K562 (cell line): ENCODE data around the gene GUCY2F. TPM values are rescaled to one million over a fixed set of nuclear protein-coding genes. Genes with fewer than 3 reads are reported as not detected.

ENCODE experiments used
- ATAC-seq: fragments of 200-7000 bp; cut with Tn5 transposase; 3 replicates; pipeline ENCODE4 v1.9.1; 2020; ENCODE audit warnings: moderate library complexity
- BruUV-seq: library from RNA; stranded (reverse); fragments of 400-500 nt; replicated peaks from 2 replicates; lab custom pipeline; 2021; lab: Mats Ljungman, UMichigan
- CTCF ChIA-PET: fragments of 300-600 bp; formaldehyde crosslinking; extraction: SDS; loops from one replicate; lab custom pipeline; 2021; ENCODE audit warnings: low intra/inter-chr PET ratio; lab: Yijun Ruan, JAX
- POLR2A ChIA-PET: fragments of 300-600, 350-650 bp; sonication (Branson Sonifier 250); formaldehyde crosslinking; extraction: SDS; loops from one replicate; lab custom pipeline; 2021; ENCODE audit warnings: antibody characterized with exemption, inconsistent platforms; lab: Yijun Ruan, JAX
- DNase-seq, 4 experiments: peaks; one replicate each; pipeline versions ENCODE4 v3.0.0 to v3.0.0-alpha.2; 2011 to 2018; ENCODE audit warnings: low spot score in 3 of 4, mixed read lengths in 3 of 4; ENCODE audit errors: extremely low read depth in 1 of 4
- FAIRE-seq: peaks from 2 replicates; lab custom pipeline; 2011; peaks lifted over from hg19 to GRCh38; lab: Jason Lieb, UNC
- H2AFZ ChIP-seq: 2 replicates; pipeline ENCODE4 v1.6.0; 2011; ENCODE audit warnings: low read depth, low read length, control low read depth, inconsistent platforms
- H3K27ac ChIP-seq: fragments of 200-600 bp; 3 replicates; pipeline ENCODE4 v1.8.0; 2011; ENCODE audit warnings: low read depth, mild to moderate bottlenecking, control low read depth, inconsistent platforms, low read length, moderate library complexity, mixed read lengths; ENCODE audit errors: extremely low read depth
- H3K27me3 ChIP-seq, 2 experiments: fragments of 300-600 bp in 1 of 2; 2 replicates in 1 of 2; 3 replicates in 1 of 2; pipeline versions ENCODE4 v1.6.0 to v1.8.0; 2011; ENCODE audit warnings: inconsistent platforms in 2 of 2, low read length in 2 of 2, mild to moderate bottlenecking in 1 of 2, mixed read lengths in 1 of 2, moderate library complexity in 1 of 2; ENCODE audit not compliant: control insufficient read depth in 2 of 2, insufficient read depth in 2 of 2
- H3K36me3 ChIP-seq: fragments of 300-600 bp; 3 replicates; pipeline ENCODE4 v1.8.0; 2011; ENCODE audit warnings: mild to moderate bottlenecking, low read length, inconsistent platforms; ENCODE audit not compliant: control insufficient read depth, insufficient read depth
- H3K4me1 ChIP-seq, 2 experiments: fragments of 200-600 bp in 1 of 2; replicated peaks in 1 of 2; 2 replicates in 1 of 2; 3 replicates in 1 of 2; pipeline versions ENCODE4 v1.5.1 to v1.8.0; 2011; ENCODE audit warnings: inconsistent platforms in 2 of 2, low read length in 2 of 2, mild to moderate bottlenecking in 1 of 2, mixed read lengths in 1 of 2, moderate library complexity in 1 of 2; ENCODE audit not compliant: control insufficient read depth in 2 of 2, insufficient read depth in 2 of 2
- H3K4me2 ChIP-seq: 2 replicates; pipeline ENCODE4 v1.6.1; 2011; ENCODE audit warnings: low read length, control low read depth, inconsistent platforms, mixed read lengths; ENCODE audit not compliant: insufficient read depth
- H3K4me3 ChIP-seq: fragments of 200-600 bp; sonication (generic), shearing (Covaris generic); 2 replicates; pipeline ENCODE4 v1.5.1; 2016; ENCODE audit warnings: control low read depth, inconsistent platforms
- H3K79me2 ChIP-seq: fragments of 200-600 bp; 3 replicates; pipeline ENCODE4 v1.8.0; 2011; ENCODE audit warnings: low read length, inconsistent platforms; ENCODE audit not compliant: control insufficient read depth, insufficient read depth
- H3K9ac ChIP-seq, 2 experiments: 2 replicates each; pipeline versions ENCODE4 v1.6.0 to v1.6.1; 2011; ENCODE audit warnings: low read depth in 2 of 2, low read length in 2 of 2, control low read depth in 1 of 2, inconsistent platforms in 1 of 2, mild to moderate bottlenecking in 1 of 2, mixed read lengths in 1 of 2; ENCODE audit not compliant: insufficient read depth in 1 of 2
- H3K9me1 ChIP-seq: one replicate; pipeline ENCODE4 v1.6.0; 2011; ENCODE audit warnings: inconsistent platforms, mild to moderate bottlenecking, low read length, moderate library complexity; ENCODE audit not compliant: control insufficient read depth, insufficient read depth
- H3K9me3 ChIP-seq: replicated peaks from 2 replicates; pipeline ENCODE4 v1.5.1; 2011; ENCODE audit warnings: low read depth, low read length, inconsistent platforms; ENCODE audit not compliant: control insufficient read depth, insufficient read depth
- H4K20me1 ChIP-seq: replicated peaks from 2 replicates; pipeline ENCODE4 v1.6.1; 2011; ENCODE audit warnings: low read length, inconsistent platforms, mixed read lengths; ENCODE audit not compliant: control insufficient read depth, insufficient read depth
- ADNP ChIP-seq: fragments of 200-800 bp; sonication (Bioruptor generic); IDR thresholded peaks from 2 replicates; pipeline ENCODE4 v1.6.1; 2016; ENCODE audit warnings: missing genetic modification characterization, missing compliant biosample characterization
- BHLHE40 ChIP-seq: IDR thresholded peaks from 2 replicates; pipeline ENCODE4 v1.6.1; 2011; ENCODE audit warnings: low read length, improper control_type of control experiment
- ETV6 ChIP-seq, 3 experiments: fragments of 150-350 bp in 1 of 3; sonication (generic) in 1 of 3; formaldehyde crosslinking in 1 of 3; IDR thresholded peaks; 2 replicates each; pipeline versions ENCODE4 v1.6.1 to v1.8.0; 2014 to 2022; ENCODE audit warnings: borderline replicate concordance in 2 of 3, low read depth in 2 of 3, antibody characterized with exemption in 1 of 3, low read length in 1 of 3, mild to moderate bottlenecking in 1 of 3, missing genetic modification reagents in 1 of 3
- FOXM1 ChIP-seq, 2 experiments: fragments of 450-650 bp in 1 of 2; sonication (generic) in 1 of 2; formaldehyde crosslinking in 1 of 2; IDR thresholded peaks; 2 replicates each; pipeline versions ENCODE4 v1.6.1 to v1.9.0; 2017 to 2022; ENCODE audit warnings: low read depth in 2 of 2, mild to moderate bottlenecking in 2 of 2, missing genetic modification reagents in 1 of 2, moderate library complexity in 1 of 2
- HDAC8 ChIP-seq: fragments of 450-650 bp; IDR thresholded peaks from 2 replicates; pipeline ENCODE4 v1.6.1; 2016; ENCODE audit warnings: mild to moderate bottlenecking, missing genetic modification characterization, moderate library complexity, missing compliant biosample characterization
- NCOA4 ChIP-seq: fragments of 450-650 bp; IDR thresholded peaks from 2 replicates; pipeline ENCODE4 v1.6.1; 2018; ENCODE audit warnings: mild to moderate bottlenecking; ENCODE audit not compliant: partially characterized antibody
- PCBP1 ChIP-seq: fragments of 200-400 bp; formaldehyde crosslinking; IDR thresholded peaks from 2 replicates; pipeline ENCODE4 v1.6.1; 2018; ENCODE audit warnings: mild to moderate bottlenecking, low read depth, low read length; ENCODE audit not compliant: poor library complexity, severe bottlenecking
- THRAP3 ChIP-seq: fragments of 450-650 bp; IDR thresholded peaks from 2 replicates; pipeline ENCODE4 v1.6.1; 2016; ENCODE audit warnings: mild to moderate bottlenecking, inconsistent platforms, borderline replicate concordance
- ZKSCAN1 ChIP-seq: fragments of 150-350 bp; IDR thresholded peaks from 2 replicates; pipeline ENCODE4 v1.6.1; 2016; ENCODE audit warnings: low read depth, low read length
- ZNF239 ChIP-seq: fragments of 250-450 bp; sonication (Bioruptor Pico); IDR thresholded peaks from 2 replicates; pipeline ENCODE4 v1.4.0; 2020; ENCODE audit warnings: mild to moderate bottlenecking
- ZNF347 ChIP-seq: fragments of 450-650 bp; formaldehyde crosslinking; IDR thresholded peaks from 2 replicates; pipeline ENCODE4 v1.4.0; 2020; ENCODE audit warnings: low read depth, mild to moderate bottlenecking, moderate library complexity
- ZNF583 ChIP-seq: fragments of 250-450 bp; sonication (Bioruptor Pico); IDR thresholded peaks from 2 replicates; pipeline ENCODE4 v1.4.0; 2020
- WGBS: fragments of 100-300 bp; shearing (Covaris generic); methylation state at CpG from one replicate; pipeline ENCODE4 v1.1.6; 2016; ENCODE audit warnings: low coverage, mixed read lengths; ENCODE audit not compliant: insufficient coverage; ENCODE audit errors: missing lambda C conversion rate; 5-methylcytosine and 5-hydroxymethylcytosine counted together
- in situ Hi-C: fragments of 300-500 bp; cut with MboI; formaldehyde crosslinking; loops from 4 replicates; pipeline ENCODE4 v1.15.0; 2018; ENCODE audit warnings: inconsistent platforms, mixed read lengths
- intact Hi-C: fragments of 100-400 bp; cut with micrococcal nuclease; formaldehyde crosslinking; loops from 2 replicates; pipeline ENCODE4 v1.14.2; 2022
- polyA plus RNA-seq, 8 experiments: library from polyadenylated mRNA; depleted of rRNA in 4 of 8; stranded (reverse) in 5 of 8; unstranded in 3 of 8; fragments of >200 nt; fragmentation: Nextera tagmentation in 2 of 8; fragmentation: Illumina TruSeq in 1 of 8; extraction: Ambion mirVana in 2 of 8; extraction: Trizol in 1 of 8; gene quantifications; 2 replicates each; pipeline versions ENCODE4 v1.2.1 to v1.2.3, GENCODE V29; 2011 to 2014; ENCODE audit warnings: inconsistent platforms in 1 of 8, missing spikeins in 1 of 8
- total RNA-seq, 7 experiments: library from RNA; depleted of rRNA in 6 of 7; stranded (reverse); fragments of >200 nt in 6 of 7; fragmentation: Illumina TruSeq in 2 of 7; extraction: Trizol in 2 of 7; gene quantifications; 2 replicates each; pipeline versions ENCODE4 v1.2.1 to v1.2.3, GENCODE V29; 2011 to 2021; ENCODE audit warnings: low replicate concordance in 1 of 7
- TF ChIP-seq, protein P1 (sequence below): fragments of 250-450 bp; sonication (Bioruptor Pico); IDR thresholded peaks from 2 replicates; pipeline ENCODE4 v1.4.0; 2020; ENCODE audit warnings: borderline replicate concordance
- TF ChIP-seq, protein P2 (sequence below): sonication (generic); formaldehyde crosslinking; IDR thresholded peaks from 2 replicates; pipeline ENCODE4 v1.8.0; 2023; ENCODE audit warnings: mild to moderate bottlenecking, missing genetic modification reagents

Gene GUCY2F
- total and polyA plus RNA-seq, 9 of the 15 experiments (the other 6 are each of a cell fraction or from before 2014, with no cell fraction given) = 0.01 to 0.06 (median 0.05) TPM; not detected in 6

DNA sequence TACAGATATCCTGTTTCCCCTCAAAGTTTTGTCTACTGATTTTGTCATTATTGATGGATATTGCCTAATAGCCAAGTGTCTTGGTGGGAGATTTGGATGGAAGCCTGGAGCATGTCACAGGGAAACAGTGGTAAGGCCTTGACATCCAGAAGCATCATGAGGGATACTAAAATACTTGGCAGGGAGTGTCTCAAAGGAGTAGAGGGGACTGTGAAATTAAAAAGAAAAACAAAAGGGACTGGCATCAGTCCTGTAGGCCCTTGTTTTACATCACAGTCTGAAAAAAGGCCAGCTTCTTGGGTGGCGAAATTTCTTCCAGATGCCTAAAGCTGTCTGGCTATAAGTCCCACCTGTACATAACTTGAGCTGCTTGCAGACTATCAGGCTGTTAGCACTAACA lies 83.8 kb downstream of the GUCY2F start:
- H3K27me3 ChIP-seq = no peaks in the 10 kb centered on the region
- H3K4me2 ChIP-seq = no peak overlapping the region
- DNase-seq = no peak
- intact Hi-C loops = no loop called here
- no peak for ATAC-seq
- no peaks in the 10 kb centered on the region for H3K36me3 ChIP-seq
- CTCF ChIA-PET = no interaction called here
- H4K20me1 ChIP-seq = no peaks in the 10 kb centered on the region
- 0% methylated on average over 1 of the region's 1 CpG for whole genome bisulfite sequencing
- in situ Hi-C loops = loop anchor here (25.0 kb wide), 1 partner anchor 811 kb away; no protein-coding TSS in a partner anchor
- FAIRE-seq = no peak
- H3K4me1 ChIP-seq = no peaks in the 10 kb centered on the region
- H3K4me3 ChIP-seq = no peak overlapping the region
- no TSS peak for BruUV-seq
- no peaks in the 10 kb centered on the region for H3K9me3 ChIP-seq
- no peaks in the 10 kb centered on the region for H3K79me2 ChIP-seq
- H3K9ac ChIP-seq = no peak overlapping the region
- no peaks in the 10 kb centered on the region for H3K9me1 ChIP-seq
- no peak overlapping the region for H3K27ac ChIP-seq
- no peak overlapping the region for H2AFZ ChIP-seq
- POLR2A ChIA-PET = no interaction called here
- no peak for TF ChIP-seq ZNF347 (CRISPR knock-in tag)
- TF ChIP-seq PCBP1 = no peak
- TF ChIP-seq ETV6 (IDR thresholded peaks at IDR 0.05; ENCODE audit: borderline replicate concordance in 1 of 2, low read depth in 2 of 2, low read length in 1 of 2) = no peak
- no peak for TF ChIP-seq ETV6 (CRISPR knock-in tag; IDR thresholded peaks at IDR 0.05; ENCODE audit: borderline replicate concordance)
- TF ChIP-seq ZNF239 = no peak
- TF ChIP-seq ZNF583 = no peak
- TF ChIP-seq, protein P1, sequence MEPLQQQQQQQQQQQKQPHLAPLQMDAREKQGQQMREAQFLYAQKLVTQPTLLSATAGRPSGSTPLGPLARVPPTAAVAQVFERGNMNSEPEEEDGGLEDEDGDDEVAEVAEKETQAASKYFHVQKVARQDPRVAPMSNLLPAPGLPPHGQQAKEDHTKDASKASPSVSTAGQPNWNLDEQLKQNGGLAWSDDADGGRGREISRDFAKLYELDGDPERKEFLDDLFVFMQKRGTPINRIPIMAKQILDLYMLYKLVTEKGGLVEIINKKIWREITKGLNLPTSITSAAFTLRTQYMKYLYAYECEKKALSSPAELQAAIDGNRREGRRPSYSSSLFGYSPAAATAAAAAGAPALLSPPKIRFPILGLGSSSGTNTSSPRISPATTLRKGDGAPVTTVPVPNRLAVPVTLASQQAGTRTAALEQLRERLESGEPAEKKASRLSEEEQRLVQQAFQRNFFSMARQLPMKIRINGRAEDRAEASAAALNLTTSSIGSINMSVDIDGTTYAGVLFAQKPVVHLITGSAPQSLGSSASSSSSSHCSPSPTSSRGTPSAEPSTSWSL (CRISPR knock-in tag) = no peak
- no peak for TF ChIP-seq BHLHE40
- no peak for TF ChIP-seq ADNP (tag)
- no peak for TF ChIP-seq FOXM1 (IDR thresholded peaks at IDR 0.05; ENCODE audit: low read depth)
- TF ChIP-seq FOXM1 (CRISPR knock-in tag; IDR thresholded peaks at IDR 0.05; ENCODE audit: low read depth) = no peak
- TF ChIP-seq, protein P2, sequence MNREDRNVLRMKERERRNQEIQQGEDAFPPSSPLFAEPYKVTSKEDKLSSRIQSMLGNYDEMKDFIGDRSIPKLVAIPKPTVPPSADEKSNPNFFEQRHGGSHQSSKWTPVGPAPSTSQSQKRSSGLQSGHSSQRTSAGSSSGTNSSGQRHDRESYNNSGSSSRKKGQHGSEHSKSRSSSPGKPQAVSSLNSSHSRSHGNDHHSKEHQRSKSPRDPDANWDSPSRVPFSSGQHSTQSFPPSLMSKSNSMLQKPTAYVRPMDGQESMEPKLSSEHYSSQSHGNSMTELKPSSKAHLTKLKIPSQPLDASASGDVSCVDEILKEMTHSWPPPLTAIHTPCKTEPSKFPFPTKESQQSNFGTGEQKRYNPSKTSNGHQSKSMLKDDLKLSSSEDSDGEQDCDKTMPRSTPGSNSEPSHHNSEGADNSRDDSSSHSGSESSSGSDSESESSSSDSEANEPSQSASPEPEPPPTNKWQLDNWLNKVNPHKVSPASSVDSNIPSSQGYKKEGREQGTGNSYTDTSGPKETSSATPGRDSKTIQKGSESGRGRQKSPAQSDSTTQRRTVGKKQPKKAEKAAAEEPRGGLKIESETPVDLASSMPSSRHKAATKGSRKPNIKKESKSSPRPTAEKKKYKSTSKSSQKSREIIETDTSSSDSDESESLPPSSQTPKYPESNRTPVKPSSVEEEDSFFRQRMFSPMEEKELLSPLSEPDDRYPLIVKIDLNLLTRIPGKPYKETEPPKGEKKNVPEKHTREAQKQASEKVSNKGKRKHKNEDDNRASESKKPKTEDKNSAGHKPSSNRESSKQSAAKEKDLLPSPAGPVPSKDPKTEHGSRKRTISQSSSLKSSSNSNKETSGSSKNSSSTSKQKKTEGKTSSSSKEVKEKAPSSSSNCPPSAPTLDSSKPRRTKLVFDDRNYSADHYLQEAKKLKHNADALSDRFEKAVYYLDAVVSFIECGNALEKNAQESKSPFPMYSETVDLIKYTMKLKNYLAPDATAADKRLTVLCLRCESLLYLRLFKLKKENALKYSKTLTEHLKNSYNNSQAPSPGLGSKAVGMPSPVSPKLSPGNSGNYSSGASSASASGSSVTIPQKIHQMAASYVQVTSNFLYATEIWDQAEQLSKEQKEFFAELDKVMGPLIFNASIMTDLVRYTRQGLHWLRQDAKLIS (CRISPR knock-in tag) = no peak
- TF ChIP-seq ZKSCAN1 = no peak
- no peak for TF ChIP-seq NCOA4
- no peak for TF ChIP-seq HDAC8 (tag)
- no peak for TF ChIP-seq THRAP3
